OCI-M1 (cell line): ENCODE data around the gene OSBPL2.

ENCODE experiments used
- DNase-seq: peaks from one replicate; lab custom pipeline; 2025; lab: John Stamatoyannopoulos, UW

OSBPL2 gene

GRCh38 chr20:62285722-62286121 is 47.4 kb downstream of the OSBPL2 start:
- no peak for DNase-seq

DNA sequence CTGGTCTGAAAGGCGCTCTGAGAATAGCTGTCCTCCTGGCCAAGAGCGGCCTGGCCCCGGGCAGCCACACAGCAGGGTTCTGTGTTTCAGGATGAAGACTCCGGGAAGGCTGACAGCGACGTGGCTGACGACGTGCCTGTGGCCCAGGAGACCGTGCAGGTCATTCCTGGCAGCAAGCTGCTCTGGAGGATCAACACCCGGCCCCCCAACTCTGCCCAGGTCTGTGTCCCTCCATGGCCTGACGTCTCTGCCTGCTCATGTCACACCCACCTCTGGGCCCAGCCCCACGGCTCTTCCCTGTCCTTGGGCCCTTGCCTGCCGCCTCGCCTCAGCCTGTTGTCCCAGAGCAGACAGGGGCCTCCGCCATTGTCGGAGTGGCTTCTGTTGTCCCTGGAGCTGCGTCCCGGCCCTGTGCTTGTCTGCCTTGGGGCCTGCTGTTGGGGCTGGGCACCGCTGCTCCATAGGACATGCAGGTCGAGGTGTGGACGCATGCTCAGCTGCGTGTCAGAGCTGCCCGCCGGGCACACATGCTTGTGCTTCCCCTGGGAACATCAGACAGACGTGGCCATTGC is 48.3 kb downstream of the OSBPL2 start:
- no peak for DNase-seq

- no peak for DNase-seq
These were observed 48.8 kb downstream of the OSBPL2 start for GRCh38 chr20:62287129-62287528.

GRCh38 chr20:62287759-62288534 is 49.6 kb downstream of the OSBPL2 start:
- no peak for DNase-seq

DNA sequence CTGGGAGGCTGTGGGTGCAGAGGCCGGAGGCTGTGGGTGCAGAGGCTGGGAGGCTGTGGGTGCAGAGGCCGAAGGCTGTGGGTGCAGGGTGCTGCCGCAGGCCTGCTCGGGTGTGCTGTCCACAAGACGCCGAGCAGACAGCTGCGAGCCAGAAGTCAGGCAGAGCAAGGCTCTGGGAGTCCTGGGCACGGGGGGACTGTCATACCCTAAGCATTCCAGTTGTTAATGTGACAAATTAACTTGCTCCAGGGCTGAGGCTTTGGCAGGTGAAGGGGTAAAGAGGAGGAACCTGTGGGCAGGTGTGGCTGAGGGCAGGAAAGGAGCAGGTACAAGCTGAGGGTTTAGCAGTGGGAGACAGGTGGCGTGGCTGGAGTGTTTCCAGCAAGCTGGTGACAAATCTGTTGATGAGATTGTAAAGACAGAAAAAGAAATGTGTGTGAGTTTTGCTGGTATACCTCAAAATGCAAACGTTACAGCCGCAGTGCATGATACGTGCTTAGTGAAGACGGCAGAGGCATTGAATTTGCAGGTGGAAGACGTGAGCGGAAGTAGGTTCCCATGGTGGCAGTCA is 50.3 kb downstream of the OSBPL2 start:
- DNase-seq: no peak

GRCh38 chr20:62289131-62289530 is 50.8 kb downstream of the OSBPL2 start:
- no peak for DNase-seq

- no peak for DNase-seq
These were observed 51.6 kb downstream of the OSBPL2 start for GRCh38 chr20:62289898-62290297.

GRCh38 chr20:62291251-62292066 is 53.1 kb downstream of the OSBPL2 start:
- DNase-seq: no peak

DNA sequence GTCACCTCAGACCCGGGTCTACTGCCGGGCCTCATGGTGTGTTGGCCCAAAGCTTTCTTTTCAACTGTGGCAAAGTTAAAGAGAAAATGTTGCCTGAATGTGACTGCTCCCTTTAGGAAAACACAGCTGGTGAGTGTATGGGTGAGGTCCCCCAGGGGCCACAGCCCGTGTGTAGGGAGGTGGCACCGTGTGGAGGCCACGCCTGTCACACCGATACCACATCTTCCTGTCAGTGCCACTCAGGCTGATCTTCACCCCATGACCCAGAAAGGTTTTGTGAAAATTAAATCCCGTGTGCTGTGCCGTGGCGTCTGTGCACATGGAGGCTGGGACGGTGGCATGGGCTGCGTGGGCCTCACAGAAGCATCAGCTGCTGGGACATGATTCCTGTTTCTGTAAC is 53.8 kb downstream of the OSBPL2 start:
- no peak for DNase-seq

- DNase-seq: no peak
These were observed 54.9 kb downstream of the OSBPL2 start for GRCh38 chr20:62293111-62293784.

GRCh38 chr20:62293946-62294345 is 55.6 kb downstream of the OSBPL2 start:
- DNase-seq: no peak

- DNase-seq: no peak
These were observed 56.2 kb downstream of the OSBPL2 start for GRCh38 chr20:62294516-62294915.

DNA sequence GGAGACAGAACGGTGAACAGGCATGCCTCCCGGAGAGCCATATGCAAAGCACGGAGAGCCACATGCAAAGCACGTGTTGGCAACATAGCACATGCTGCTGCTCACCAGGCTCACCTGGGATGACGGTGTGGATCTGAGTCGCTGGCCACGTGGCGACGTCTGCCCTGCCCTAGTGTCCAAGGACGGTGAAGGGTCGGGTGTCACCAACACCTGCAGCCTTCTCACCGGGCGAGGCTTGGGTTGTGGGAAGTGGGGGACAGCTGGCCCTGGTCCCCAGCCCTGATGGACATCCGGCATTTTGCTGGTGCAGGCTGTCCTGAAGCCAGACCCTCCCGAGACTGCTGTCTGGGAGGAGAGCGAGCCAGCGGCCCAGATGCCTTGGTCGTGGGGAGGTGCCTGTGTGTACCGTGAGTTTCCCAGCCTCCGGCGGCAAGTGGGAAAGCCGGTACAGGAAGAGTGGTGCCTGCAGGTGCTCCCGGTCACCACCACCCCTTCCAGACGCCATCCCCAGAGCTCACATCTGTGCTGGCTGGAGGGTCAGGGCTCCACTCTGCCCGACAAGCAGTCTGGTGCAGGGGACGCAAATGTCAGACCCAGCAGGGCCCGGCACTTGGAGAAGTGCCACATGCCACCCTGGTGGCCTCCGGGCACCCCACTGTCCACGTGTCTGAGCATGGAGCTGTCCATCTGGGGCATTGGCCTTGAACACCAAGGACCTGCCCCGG is 58.6 kb downstream of the OSBPL2 start:
- DNase-seq: no peak

- DNase-seq: no peak
These were observed 59.3 kb downstream of the OSBPL2 start for GRCh38 chr20:62297449-62298227.

DNA sequence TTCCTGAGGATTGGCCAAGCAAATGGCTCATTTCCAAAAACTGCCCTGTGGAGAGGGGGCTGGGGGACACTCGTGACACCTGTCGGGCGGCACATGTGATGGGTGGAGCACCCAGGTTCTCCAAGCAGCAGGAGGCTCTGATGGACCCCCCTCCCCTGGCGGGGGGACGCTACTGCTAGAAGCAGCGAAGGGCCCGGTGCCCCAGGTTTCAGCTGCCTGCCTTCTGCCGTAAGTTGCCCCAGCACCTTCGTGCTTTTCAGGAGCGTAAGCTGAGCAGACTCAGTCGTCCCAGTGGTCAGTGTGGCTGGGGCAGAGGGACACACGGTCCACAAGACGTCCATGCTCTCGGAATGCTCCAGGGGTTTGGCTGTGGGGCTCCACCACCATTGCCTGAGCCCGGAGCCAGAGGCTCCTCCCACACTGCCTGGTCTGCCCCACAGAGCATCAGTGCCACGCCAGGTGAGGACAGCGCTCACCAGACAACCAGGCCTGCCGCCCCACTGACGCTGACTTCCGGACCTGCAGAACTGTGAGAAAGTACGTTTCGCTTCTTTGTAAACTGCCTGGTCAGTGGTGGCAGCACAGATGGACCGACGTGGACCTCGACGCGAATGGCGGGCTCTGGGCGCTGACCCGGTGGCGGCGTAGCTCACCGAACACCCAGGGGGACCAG is 60.4 kb downstream of the OSBPL2 start:
- DNase-seq: no peak

DNA sequence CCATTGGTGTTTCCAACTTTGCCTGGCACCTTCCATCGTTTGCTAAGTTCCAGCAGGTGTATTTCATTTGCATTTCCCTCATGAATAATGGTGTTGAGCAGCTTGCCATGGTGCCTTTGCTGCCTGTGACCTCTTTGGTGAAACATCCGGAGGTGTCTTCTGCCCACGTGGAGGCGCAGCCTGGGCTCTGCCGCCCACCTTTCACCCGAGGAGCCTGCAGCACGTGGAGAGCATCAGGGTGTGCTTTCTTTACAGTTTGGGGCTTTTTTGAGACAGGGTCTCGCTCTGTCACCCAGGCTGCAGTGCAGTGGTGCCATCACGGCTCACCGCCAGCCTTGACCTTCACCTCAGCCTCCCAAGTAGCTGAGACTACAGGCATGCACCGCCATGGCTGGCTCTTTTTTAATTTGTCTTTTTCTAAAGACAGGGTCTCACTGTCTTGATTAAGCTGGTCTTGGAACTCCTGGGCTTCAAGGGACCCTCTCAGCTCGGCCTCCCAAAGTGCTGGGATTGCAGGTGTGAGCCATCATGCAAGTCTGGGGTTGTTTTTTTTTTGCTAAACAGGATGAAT is 61.4 kb downstream of the OSBPL2 start:
- DNase-seq: no peak

DNA sequence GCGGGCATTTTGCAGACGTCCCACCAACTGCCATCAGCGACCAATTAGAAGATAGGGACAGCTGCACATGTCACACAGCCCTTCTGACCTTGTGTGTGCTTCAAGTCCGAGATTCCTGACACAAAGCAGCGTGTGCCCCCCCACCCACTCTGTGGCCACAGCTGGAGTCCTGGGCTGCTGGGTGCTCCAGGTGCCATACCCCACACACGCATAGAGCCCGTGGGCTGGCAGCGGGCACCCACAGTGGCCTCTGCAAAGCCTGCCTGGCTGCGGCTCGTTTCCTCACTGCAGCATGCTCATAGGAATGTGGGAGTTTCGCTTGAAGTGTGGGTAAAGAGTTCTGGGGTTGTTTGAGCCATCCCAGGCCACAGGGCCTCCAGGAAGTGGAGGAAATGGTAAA is 62.0 kb downstream of the OSBPL2 start:
- DNase-seq: no peak

GRCh38 chr20:62301111-62301668 is 62.9 kb downstream of the OSBPL2 start:
- DNase-seq: no peak

DNA sequence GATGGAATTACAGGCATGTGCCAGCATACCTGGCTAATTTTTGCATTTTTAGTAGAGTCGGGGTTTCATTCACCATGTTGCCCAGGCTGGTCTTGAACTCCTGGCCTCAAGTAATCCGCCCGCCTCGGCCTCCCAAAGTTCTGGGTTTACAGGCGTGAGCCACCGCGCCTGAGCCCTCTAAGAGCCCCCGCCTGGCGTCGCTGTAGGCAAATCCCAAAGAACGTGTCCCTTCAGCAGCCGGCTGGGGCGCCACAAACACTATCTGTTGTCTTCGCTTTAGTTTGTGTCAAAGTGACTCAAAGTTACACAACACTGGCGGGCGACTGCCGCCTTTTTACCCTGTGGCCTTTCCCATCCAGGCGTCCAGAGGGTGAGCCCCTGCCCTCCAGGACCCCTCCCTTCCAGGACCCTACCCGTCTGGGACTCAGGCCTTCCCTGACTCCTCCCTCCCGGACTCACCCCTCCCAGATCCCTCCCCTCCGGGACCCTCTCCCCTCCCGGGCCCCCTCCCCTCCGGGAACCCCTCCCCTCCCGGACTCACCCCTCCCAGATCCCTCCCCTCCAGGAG is 63.5 kb downstream of the OSBPL2 start:
- peak; percentile 98 for DNase-seq
